IMR-90 (cell line): ENCODE results near the gene PLPP3. TPM values are rescaled to one million over a fixed set of nuclear protein-coding genes. Genes with fewer than 3 reads are reported as not detected.

ENCODE experiments used
- ATAC-seq: fragments of 200-7000 bp; cut with Tn5 transposase; 2 replicates; pipeline ENCODE4 v1.9.1; 2020; ENCODE audit warnings: low read depth, mild to moderate bottlenecking, moderate library complexity
- BruUV-seq: library from RNA; stranded (reverse); fragments of 400-500 nt; replicated peaks from 2 replicates; lab custom pipeline; 2021; lab: Mats Ljungman, UMichigan
- CTCF ChIA-PET: fragments of 300-600 bp; formaldehyde crosslinking; extraction: SDS; loops from one replicate; lab custom pipeline; 2021; ENCODE audit warnings: antibody characterized with exemption; lab: Yijun Ruan, JAX
- POLR2A ChIA-PET: fragments of 300-600 bp; sonication (Branson Sonifier 250); formaldehyde crosslinking; loops from one replicate; lab custom pipeline; 2022; ENCODE audit warnings: antibody characterized with exemption; ENCODE audit not compliant: unreplicated experiment; lab: Charles Lee
- DNase-seq: peaks from one replicate; pipeline ENCODE4 v3.0.0; 2013
- H2AFZ ChIP-seq: replicated peaks from 2 replicates; pipeline ENCODE3; 2013; ENCODE audit warnings: low read length, mild to moderate bottlenecking; ENCODE audit not compliant: poor library complexity
- H2AK5ac ChIP-seq: 2 replicates; pipeline ENCODE4 v1.6.1; 2013; ENCODE audit warnings: low read depth, low read length, inconsistent platforms
- H2AK9ac ChIP-seq: replicated peaks from 2 replicates; pipeline ENCODE3; 2013; ENCODE audit warnings: mild to moderate bottlenecking, low read depth, low read length, moderate library complexity; ENCODE audit not compliant: poor library complexity
- H2BK120ac ChIP-seq: 2 replicates; pipeline ENCODE4 v1.6.1; 2013; ENCODE audit warnings: low read depth, low read length, inconsistent platforms
- H2BK15ac ChIP-seq: 3 replicates; pipeline ENCODE4 v1.6.1; 2013; ENCODE audit warnings: low read depth, low read length, inconsistent platforms
- H2BK20ac ChIP-seq: 2 replicates; pipeline ENCODE4 v1.6.1; 2013; ENCODE audit warnings: low read depth, mild to moderate bottlenecking, inconsistent platforms, low read length, moderate library complexity
- H2BK5ac ChIP-seq: 2 replicates; pipeline ENCODE4 v1.6.1; 2013; ENCODE audit warnings: mild to moderate bottlenecking, low read depth, low read length, inconsistent platforms; ENCODE audit not compliant: poor library complexity, severe bottlenecking
- H3K14ac ChIP-seq: replicated peaks from 2 replicates; pipeline ENCODE4 v1.6.1; 2013; ENCODE audit warnings: low read depth, low read length, inconsistent platforms
- H3K18ac ChIP-seq: 2 replicates; pipeline ENCODE4 v1.6.1; 2013; ENCODE audit warnings: low read depth, low read length, control low read depth
- H3K23ac ChIP-seq: 2 replicates; pipeline ENCODE4 v1.6.1; 2013; ENCODE audit warnings: low read depth, low read length, inconsistent platforms
- H3K27ac ChIP-seq: 2 replicates; pipeline ENCODE4 v1.5.1; 2013; ENCODE audit warnings: mild to moderate bottlenecking, control low read depth, low read length; ENCODE audit not compliant: insufficient read depth
- H3K27me3 ChIP-seq: 2 replicates; pipeline ENCODE4 v1.6.1; 2013; ENCODE audit warnings: low read length; ENCODE audit not compliant: control insufficient read depth, insufficient read depth
- H3K36me3 ChIP-seq: 2 replicates; pipeline ENCODE4 v1.6.1; 2013; ENCODE audit warnings: low read length, mixed read lengths; ENCODE audit not compliant: control insufficient read depth, insufficient read depth
- H3K4ac ChIP-seq: 2 replicates; pipeline ENCODE4 v1.6.1; 2013; ENCODE audit warnings: low read depth, low read length, inconsistent platforms
- H3K4me1 ChIP-seq: 2 replicates; pipeline ENCODE4 v1.6.1; 2013; ENCODE audit warnings: low read length, mixed read lengths; ENCODE audit not compliant: control insufficient read depth, insufficient read depth
- H3K4me2 ChIP-seq: 2 replicates; pipeline ENCODE4 v1.6.1; 2013; ENCODE audit warnings: low read depth, mild to moderate bottlenecking, control low read depth, low read length, moderate library complexity
- H3K4me3 ChIP-seq: 2 replicates; pipeline ENCODE4 v1.5.1; 2013; ENCODE audit warnings: low read depth, mild to moderate bottlenecking, control low read depth, low read length, moderate library complexity; ENCODE audit not compliant: insufficient read depth
- H3K56ac ChIP-seq: 2 replicates; pipeline ENCODE4 v1.6.1; 2013; ENCODE audit warnings: low read length, inconsistent platforms; ENCODE audit not compliant: insufficient read depth; ENCODE audit errors: extremely low read depth
- H3K79me1 ChIP-seq, 2 experiments: 2 replicates each; pipeline ENCODE4 v1.6.1; 2013; ENCODE audit warnings: low read length in 2 of 2, inconsistent platforms in 1 of 2, low read depth in 1 of 2
- H3K9ac ChIP-seq: 2 replicates; pipeline ENCODE4 v1.6.1; 2013; ENCODE audit warnings: low read depth, low read length, control low read depth
- H3K9me1 ChIP-seq: 2 replicates; pipeline ENCODE4 v1.6.1; 2013; ENCODE audit warnings: low read length, inconsistent platforms; ENCODE audit not compliant: insufficient read depth
- H3K9me3 ChIP-seq: 2 replicates; pipeline ENCODE4 v1.6.1; 2013; ENCODE audit warnings: low read length; ENCODE audit not compliant: control insufficient read depth, insufficient read depth
- H4K20me1 ChIP-seq: 2 replicates; pipeline ENCODE4 v1.6.1; 2013; ENCODE audit warnings: low read length, inconsistent platforms; ENCODE audit not compliant: insufficient read depth
- H4K5ac ChIP-seq: 2 replicates; pipeline ENCODE4 v1.6.1; 2013; ENCODE audit warnings: mild to moderate bottlenecking, low read depth, low read length, control low read depth
- H4K8ac ChIP-seq, 2 experiments: 2 replicates each; pipeline ENCODE4 v1.6.1; 2013; ENCODE audit warnings: low read depth in 2 of 2, low read length in 2 of 2, control low read depth in 1 of 2, inconsistent platforms in 1 of 2
- H4K91ac ChIP-seq: 2 replicates; pipeline ENCODE4 v1.6.1; 2013; ENCODE audit warnings: low read depth, low read length, inconsistent platforms; ENCODE audit not compliant: insufficient read depth
- CEBPB ChIP-seq: IDR thresholded peaks from 2 replicates; pipeline ENCODE4 v1.6.1; 2012; ENCODE audit warnings: low read depth, low read length, improper control_type of control experiment
- CHD1 ChIP-seq: IDR thresholded peaks from 2 replicates; pipeline ENCODE4 v1.6.1; 2012; ENCODE audit warnings: low read depth, low read length, improper control_type of control experiment
- FOS ChIP-seq: fragments of 150-350 bp; IDR thresholded peaks from 2 replicates; pipeline ENCODE4 v1.6.1; 2016; ENCODE audit warnings: low read depth, low read length
- MAFK ChIP-seq: IDR thresholded peaks from 2 replicates; pipeline ENCODE4 v1.6.1; 2012; ENCODE audit warnings: low read depth, low read length, improper control_type of control experiment
- MXI1 ChIP-seq: IDR thresholded peaks from 2 replicates; pipeline ENCODE4 v1.6.1; 2012; ENCODE audit warnings: low read depth, mild to moderate bottlenecking, low read length, moderate library complexity, borderline replicate concordance
- NFE2L2 ChIP-seq: fragments of 150-350 bp; IDR thresholded peaks from 2 replicates; pipeline ENCODE4 v1.6.1; 2016; ENCODE audit warnings: low read depth, mild to moderate bottlenecking, low read length
- RAD21 ChIP-seq: IDR thresholded peaks from 2 replicates; pipeline ENCODE4 v1.6.1; 2012; ENCODE audit warnings: low read length, improper control_type of control experiment
- RCOR1 ChIP-seq: IDR thresholded peaks from 2 replicates; pipeline ENCODE4 v1.6.1; 2012; ENCODE audit warnings: mild to moderate bottlenecking, low read length, improper control_type of control experiment; ENCODE audit not compliant: insufficient replicate concordance
- SMC3 ChIP-seq: fragments of 150-350 bp; IDR thresholded peaks from 2 replicates; pipeline ENCODE4 v1.6.1; 2016; ENCODE audit warnings: low read depth, mild to moderate bottlenecking, antibody characterized with exemption, low read length, moderate library complexity
- WGBS, 2 experiments: methylation state at CpG; one replicate each; pipeline versions ENCODE4 v1.1.5 to v1.1.7; 2013; ENCODE audit warnings: missing lambda C conversion rate in 2 of 2; ENCODE audit not compliant: insufficient read length in 1 of 2; ENCODE audit errors: extremely low coverage in 2 of 2; 5-methylcytosine and 5-hydroxymethylcytosine counted together
- dilution Hi-C: fragments of 300-500 bp; cut with HindIII; formaldehyde crosslinking; loops from one replicate; pipeline ENCODE4 v1.14.3; 2018; ENCODE audit warnings: low sequenced_read_pairs; ENCODE audit not compliant: unreplicated experiment
- in situ Hi-C: fragments of 300-500 bp; cut with MboI; formaldehyde crosslinking; loops from 3 replicates; pipeline ENCODE4 v1.14.3; 2019; ENCODE audit warnings: low sequenced_read_pairs, inconsistent platforms, mixed read lengths
- intact Hi-C: fragments of 100-400 bp; cut with micrococcal nuclease; formaldehyde crosslinking; loops from 2 replicates; pipeline ENCODE4 v1.10.0; 2022
- polyA plus RNA-seq, 3 experiments: library from polyadenylated mRNA; depleted of rRNA; stranded (reverse); fragments of >200 nt; gene quantifications; 2 replicates each; pipeline ENCODE4 v1.2.3, GENCODE V29; 2012; ENCODE audit warnings: low replicate concordance in 1 of 3
- total RNA-seq: library from RNA; depleted of rRNA; stranded (reverse); fragments of >200 nt; gene quantifications from 2 replicates; pipeline ENCODE4 v1.2.3, GENCODE V29; 2012

Gene PLPP3
- total and polyA plus RNA-seq, 2 of the 4 experiments (the other 2 are of a cell fraction) = 49.9 to 56.6 TPM

- dilution Hi-C loops = no loop called here
- no peak for ATAC-seq
- H2BK5ac ChIP-seq = no peak overlapping the region
- no peak for TF ChIP-seq MAFK
- TF ChIP-seq MXI1 = no peak
- no peak for TF ChIP-seq RAD21
- no peak for TF ChIP-seq CHD1
- TF ChIP-seq SMC3 = no peak
- TF ChIP-seq FOS = no peak
- no peak for TF ChIP-seq RCOR1
- no peak for TF ChIP-seq CEBPB
- no peak for TF ChIP-seq NFE2L2
- no peak overlapping the region for H2AK5ac ChIP-seq
- no peak overlapping the region for H3K4ac ChIP-seq
- H2BK15ac ChIP-seq = no peak overlapping the region
- H3K23ac ChIP-seq = no peak overlapping the region
- no peak overlapping the region for H2BK20ac ChIP-seq
- peaks cover 11 to 71% of the 10 kb centered on the region in 2 experiments; a peak in 3 of 4 replicates for H3K79me1 ChIP-seq
- no peak overlapping the region for H2BK120ac ChIP-seq
- H3K4me2 ChIP-seq = no peak overlapping the region
- no peak overlapping the region for H4K8ac ChIP-seq
- H3K9ac ChIP-seq = no peak overlapping the region
- H2AFZ ChIP-seq = no peak overlapping the region
- peaks cover 45% of the 10 kb centered on the region for H4K20me1 ChIP-seq
- H3K18ac ChIP-seq = no peak overlapping the region
- BruUV-seq = no TSS peak
- H3K9me3 ChIP-seq = no peaks in the 10 kb centered on the region
- H3K36me3 ChIP-seq = peaks cover 81% of the 10 kb centered on the region
- H4K5ac ChIP-seq = no peak overlapping the region
- H4K91ac ChIP-seq = no peak overlapping the region
- in situ Hi-C loops = no loop called here
- peaks cover 38% of the 10 kb centered on the region for H3K9me1 ChIP-seq
- no peak overlapping the region for H2AK9ac ChIP-seq
- POLR2A ChIA-PET = no interaction called here
- no peak for DNase-seq
- CTCF ChIA-PET = no interaction called here
- intact Hi-C loops = loop anchor here (5.0 kb wide), 1 partner anchor 67 kb away; the partner anchor contains the start of gene PLPP3
- no peak overlapping the region for H3K14ac ChIP-seq
- no peak overlapping the region for H3K56ac ChIP-seq
- H3K4me1 ChIP-seq = peaks cover 14% of the 10 kb centered on the region; the same call in 1 of the 2 replicates
- WGBS, 2 experiments = no CpG with 5 or more reads among the region's 1 CpG
- H3K4me3 ChIP-seq = no peak overlapping the region
- H3K27me3 ChIP-seq = no peaks in the 10 kb centered on the region
- no peak overlapping the region for H3K27ac ChIP-seq
These were observed 68.7 kb downstream of the PLPP3 start for GRCh38 chr1:56510642-56511021.
